NCI-H2081 treated with DMSO at 0.1 percent for 48 hours (cell line): Measurements from ENCODE around the gene CCDC192.

Experiments
- DNase-seq: peaks from one replicate; lab custom pipeline; 2025; lab: John Stamatoyannopoulos, UW

CCDC192 gene

DNA sequence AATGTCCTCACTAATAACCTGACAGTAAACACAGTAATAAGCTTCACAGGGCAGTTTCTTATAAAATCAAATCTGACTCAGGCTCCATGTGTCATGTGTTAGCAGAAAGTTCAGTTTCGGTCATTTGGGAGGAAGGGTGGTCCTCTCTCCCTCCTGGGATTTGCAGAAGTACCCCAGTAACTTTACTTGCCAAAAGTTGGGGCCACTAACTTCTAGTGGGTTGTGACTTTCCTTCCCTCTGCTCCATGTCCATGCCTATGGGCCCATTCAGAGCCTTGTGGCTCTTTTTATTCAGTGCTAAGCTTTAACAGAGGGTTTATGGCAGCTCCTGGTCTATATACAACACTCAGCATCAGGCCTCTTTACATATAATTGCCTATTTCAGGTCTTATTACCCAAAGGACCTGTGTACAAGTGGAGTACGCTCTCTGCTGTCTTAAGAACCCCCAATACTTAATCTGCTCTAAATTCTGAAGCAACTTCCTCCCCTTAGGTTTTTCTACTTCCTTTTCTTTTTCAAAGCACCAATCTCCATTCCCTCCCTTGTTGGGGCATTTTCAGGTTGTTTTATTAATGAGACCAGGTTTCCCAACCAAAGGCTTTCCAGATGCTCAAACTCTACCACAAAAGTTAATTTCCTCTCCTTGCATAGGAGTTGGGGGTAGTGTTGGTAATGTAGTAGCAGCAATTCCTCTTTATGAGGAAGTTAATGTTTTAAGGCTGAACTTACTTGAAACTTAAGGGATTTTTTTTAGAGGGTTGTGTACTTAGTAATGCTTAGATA is 107.7 kb downstream of the CCDC192 start:
- DNase-seq: no peak

GRCh38 chr5:127812570-127812969 is 109.4 kb downstream of the CCDC192 start:
- DNase-seq: no peak

DNA sequence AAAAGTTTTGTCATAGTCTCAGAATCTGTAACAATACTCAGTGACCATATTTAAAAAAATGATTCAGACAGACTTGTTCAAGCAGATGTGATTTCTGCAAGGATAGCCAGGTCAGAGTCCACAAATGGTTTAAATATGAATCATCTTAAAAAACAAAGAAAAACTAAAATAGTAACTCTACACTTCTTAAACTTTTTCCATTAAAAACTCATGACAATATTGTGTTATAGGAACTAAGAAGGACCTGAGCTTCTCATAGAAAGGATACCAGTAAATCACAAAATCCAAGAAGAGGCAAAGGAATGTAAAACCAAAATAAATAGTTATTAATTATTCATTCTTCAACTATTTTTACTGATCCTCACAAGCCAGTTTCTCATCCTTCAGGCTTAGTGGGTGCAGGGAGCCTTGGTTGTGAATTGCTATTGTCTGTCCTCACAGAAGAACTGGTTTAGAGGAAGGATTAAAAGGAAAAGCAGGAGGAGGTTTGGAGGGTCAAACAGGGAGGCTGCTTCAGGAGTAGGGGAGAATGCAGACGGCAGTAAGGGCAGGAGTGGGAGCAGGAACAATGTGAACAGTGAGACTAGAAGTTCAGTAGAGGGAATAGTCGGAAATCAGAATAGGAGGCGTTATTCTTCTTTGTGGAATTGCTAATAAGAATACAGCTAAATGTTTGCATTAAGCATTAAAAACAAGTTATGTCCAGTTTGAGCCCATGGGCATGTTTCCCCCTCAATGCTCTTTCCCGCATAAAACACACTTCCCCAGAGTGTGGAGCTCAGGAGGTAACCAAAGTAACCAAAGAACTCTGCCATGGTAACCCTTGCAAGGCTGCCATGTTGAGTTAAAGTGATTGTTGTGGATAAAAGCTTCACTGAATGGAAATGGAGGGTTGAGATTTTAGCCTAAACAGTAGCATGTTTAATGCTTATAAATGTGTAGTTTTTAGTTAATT is 110.7 kb downstream of the CCDC192 start:
- no peak for DNase-seq

DNA sequence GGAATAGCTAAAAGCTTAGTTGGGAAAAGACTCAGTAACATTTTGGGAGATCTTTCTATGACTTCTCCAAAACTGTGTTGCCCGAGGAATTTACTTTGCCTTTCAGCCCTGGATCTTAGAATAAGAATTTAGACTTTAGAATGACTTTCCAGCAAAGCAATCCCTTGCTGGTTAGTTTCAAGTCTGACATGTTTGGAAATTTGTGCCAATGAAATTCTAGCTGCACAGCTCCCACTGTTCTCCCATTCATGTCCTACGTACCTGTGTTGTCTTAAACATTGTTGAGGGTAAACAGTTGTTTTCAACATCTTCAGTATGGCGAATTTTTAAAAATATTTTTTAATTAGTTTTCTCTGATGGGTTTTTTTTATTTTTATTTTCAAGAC is 111.4 kb downstream of the CCDC192 start:
- no peak for DNase-seq

DNA sequence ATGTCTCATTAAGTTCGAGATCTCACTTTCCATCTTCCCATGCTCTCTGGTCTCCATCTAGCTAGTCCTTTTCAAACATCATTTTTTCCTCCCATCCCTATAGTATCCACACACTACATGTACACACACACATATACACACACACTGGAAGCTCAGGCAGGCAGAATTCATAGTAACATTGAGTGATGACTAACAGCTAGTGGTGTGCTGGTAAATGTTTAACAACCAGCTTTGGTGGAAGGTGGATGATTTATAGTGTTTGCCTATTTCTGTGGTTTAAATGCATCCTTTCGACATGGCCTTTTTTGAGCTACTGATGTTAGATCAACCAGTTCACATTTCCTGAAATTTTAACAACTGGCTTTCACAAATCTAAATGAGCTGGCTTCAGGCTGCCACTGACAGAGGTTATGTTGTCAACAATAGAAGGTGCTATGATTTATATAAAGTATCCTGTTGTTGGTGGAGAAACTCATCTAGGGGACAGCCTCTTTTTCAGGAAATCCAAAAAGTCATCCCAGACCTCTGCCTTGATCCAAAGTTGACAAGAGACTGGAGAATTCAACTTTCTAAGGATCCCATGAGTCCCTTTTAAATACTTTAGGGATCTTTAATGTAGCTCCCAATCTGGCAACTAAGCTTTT is 117.8 kb downstream of the CCDC192 start:
- DNase-seq: no peak

GRCh38 chr5:127821896-127822295 is 118.7 kb downstream of the CCDC192 start:
- no peak for DNase-seq

GRCh38 chr5:127824126-127824525 is 120.9 kb downstream of the CCDC192 start:
- no peak for DNase-seq

- no peak for DNase-seq
These were observed 122.8 kb downstream of the CCDC192 start for GRCh38 chr5:127826011-127826410.

- DNase-seq: no peak
These were observed 124.3 kb downstream of the CCDC192 start for GRCh38 chr5:127827451-127827850.

GRCh38 chr5:127830157-127830556 is 127.0 kb downstream of the CCDC192 start:
- no peak for DNase-seq

GRCh38 chr5:127830829-127831598 is 127.8 kb downstream of the CCDC192 start:
- DNase-seq: no peak

DNA sequence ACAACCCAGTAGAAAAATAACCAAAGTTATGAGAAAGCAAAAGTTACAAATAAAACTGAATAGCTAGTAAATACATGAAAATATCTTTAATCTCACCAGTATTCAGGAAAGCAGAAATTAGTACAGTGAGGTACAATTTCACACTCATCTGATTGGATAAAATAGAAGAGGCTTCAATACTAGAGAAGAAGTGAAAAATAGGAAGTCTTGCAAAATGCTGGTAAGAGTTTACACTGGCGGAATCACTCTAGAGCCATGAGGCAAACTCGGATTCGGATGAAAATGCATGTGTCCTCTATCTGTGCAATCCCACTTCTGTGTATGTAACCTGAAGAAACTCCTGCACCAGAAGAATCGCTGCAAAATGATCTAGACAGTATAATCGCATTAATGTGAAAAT is 128.9 kb downstream of the CCDC192 start:
- no peak for DNase-seq

DNA sequence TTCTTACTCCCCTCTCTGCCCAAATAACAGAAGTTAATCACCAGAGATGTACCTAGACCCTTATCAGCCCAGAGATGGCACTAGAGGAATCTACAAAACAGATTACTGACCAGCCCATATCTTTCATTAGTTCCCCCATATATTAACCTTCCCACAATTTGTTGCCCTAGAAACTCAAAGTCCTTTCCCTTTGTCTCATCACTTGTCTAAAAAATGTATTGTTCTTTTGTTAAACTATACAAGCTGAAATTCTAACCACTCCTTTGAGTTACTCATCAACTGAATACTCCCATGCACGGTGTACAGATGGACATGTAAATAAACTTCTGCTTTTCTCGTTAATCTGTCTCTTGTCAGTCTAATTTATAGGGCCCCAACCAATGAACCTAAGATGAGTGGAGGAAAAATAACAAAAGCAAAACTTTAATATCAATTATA is 130.9 kb downstream of the CCDC192 start:
- DNase-seq: no peak

DNA sequence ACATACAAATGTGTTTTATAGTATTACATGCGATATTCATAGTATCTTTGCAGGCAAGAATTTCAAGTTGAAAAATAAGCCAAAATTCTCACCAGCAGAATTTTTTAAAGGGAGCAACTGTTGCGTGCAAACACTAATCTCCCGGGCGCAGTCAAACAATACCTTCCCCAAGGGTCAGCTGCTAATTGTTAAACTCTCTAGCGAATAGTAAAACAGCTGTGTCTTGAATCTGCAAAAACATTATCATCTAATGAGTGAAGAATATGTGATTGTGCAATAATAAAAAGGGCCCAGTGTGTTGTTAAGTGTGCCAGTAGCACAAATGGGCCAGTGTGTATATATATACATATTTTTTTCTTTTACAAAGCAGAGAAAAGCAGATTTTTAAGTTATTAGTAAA is 131.4 kb downstream of the CCDC192 start:
- DNase-seq: no peak

- DNase-seq: no peak
These were observed 135.5 kb downstream of the CCDC192 start for GRCh38 chr5:127838661-127839060.

GRCh38 chr5:127839072-127839471 is 135.9 kb downstream of the CCDC192 start:
- DNase-seq: no peak

DNA sequence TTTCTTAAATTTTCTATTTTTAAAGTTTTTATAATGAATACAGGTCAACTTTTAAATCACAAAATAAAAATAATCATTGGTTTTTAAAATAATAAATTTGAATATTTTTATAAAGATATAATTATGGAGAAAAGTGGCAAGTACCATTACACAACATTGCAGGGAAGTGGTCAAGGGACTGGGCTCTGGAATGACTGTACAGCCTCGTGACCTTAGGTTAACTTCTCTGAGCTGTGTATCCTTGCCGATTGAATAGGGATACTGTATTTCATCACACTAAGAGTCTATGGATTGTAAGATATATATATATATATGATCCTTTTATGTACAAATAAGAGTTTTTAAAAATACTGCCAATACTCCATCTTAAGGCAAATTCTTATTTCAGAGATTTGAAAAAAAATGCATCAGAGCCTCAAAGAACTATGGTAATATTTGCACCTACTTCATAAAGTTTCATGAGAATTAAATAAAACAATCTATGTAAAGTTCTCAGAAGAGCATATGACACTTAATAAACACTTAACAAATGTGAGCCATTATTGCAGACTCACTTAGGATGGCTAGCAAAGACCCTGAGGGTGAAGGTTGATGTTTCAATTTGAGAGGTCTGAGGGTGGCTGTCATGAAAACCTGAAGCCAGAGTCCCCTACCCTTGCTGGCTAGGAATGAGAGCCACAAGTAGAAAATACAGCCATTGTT is 136.5 kb downstream of the CCDC192 start:
- no peak for DNase-seq

DNA sequence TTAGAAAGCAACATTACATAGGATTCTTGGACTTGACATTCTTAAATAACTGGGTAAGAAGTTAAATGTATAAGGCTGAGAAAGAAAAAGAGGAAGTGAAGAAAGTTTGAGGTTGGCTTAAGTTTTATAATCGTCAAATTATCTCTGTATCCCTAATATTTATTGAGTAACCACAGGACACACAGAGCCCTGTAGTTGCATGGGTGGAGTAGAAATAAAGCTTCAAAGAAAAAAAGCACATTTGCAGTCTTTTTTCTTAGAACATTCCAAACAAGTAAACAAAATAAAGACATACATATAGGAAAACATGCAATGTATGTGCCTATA is 137.0 kb downstream of the CCDC192 start:
- no peak for DNase-seq

GRCh38 chr5:127840809-127841208 is 137.6 kb downstream of the CCDC192 start:
- DNase-seq: no peak

DNA sequence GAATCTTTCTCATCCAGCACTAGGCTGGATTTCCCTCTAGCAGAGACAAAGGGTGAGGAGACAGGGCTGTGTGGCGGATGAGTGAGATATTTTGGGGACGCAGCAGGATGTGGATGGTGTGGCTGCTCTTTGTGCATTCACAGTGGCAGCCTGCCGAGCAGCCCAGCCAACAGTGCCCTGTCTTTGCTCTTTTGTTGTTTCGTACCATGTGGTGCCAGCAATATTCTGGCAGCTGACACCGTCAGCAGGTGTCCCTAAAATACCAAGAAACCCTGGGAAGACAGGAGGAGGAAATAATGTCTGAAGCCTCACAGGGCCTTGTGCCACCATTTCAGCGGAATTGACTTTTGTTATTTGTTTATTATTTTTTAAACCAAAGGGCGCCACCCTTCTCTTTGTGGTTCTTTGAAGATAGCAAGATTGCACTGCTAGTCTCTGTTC is 141.4 kb downstream of the CCDC192 start:
- no peak for DNase-seq

DNA sequence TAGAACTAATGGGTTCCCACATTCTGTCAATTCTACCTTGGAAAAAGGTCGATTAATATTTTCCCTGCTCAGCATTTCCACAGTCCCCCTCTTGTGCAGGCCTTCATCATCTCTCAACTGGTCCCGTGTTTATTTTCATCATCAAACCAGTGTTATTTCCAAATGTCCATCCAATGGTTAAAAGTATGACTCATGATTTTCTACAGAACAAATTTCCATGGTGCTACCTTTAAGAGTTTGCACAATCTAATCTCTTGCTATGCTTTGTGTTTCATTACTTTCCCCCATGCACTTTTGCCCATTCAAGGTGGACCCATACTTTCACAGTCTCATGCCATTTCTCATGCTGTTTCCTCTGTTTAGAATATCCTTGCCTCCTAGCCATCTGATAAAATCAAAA is 143.7 kb downstream of the CCDC192 start:
- DNase-seq: no peak
